ENCODE results near the gene PARP1.

The PARP1 gene

DNA sequence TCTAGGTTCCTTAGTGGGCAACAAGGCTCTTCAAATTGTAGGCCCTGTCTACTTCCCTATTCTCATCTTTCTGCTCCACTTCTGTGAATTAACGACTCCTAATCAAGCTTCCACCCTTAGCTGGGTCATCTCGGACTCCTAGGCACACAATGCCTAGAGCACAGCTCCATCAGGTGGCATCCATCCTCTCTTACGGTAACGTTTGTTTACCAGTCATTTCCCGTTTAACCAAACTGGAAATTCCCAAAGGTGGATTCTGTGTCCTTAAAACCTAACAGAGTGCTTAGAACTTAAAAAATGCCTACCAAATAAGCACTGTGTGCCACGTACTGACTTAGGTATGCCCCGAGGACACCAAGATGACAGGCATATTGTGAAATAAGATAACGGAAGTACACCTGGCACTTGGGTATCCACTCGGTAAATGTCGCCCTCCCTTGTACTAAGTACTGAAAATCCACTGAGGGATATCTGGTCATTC is 1.5 kb downstream of the PARP1 start:
- no peak overlapping the region for H3K27ac ChIP-seq
- H3K4me3 ChIP-seq = peak overlapping the region; percentile 92
- no peak for DNase-seq (ENCODE audit: low spot score)
- TF ChIP-seq, protein P1, sequence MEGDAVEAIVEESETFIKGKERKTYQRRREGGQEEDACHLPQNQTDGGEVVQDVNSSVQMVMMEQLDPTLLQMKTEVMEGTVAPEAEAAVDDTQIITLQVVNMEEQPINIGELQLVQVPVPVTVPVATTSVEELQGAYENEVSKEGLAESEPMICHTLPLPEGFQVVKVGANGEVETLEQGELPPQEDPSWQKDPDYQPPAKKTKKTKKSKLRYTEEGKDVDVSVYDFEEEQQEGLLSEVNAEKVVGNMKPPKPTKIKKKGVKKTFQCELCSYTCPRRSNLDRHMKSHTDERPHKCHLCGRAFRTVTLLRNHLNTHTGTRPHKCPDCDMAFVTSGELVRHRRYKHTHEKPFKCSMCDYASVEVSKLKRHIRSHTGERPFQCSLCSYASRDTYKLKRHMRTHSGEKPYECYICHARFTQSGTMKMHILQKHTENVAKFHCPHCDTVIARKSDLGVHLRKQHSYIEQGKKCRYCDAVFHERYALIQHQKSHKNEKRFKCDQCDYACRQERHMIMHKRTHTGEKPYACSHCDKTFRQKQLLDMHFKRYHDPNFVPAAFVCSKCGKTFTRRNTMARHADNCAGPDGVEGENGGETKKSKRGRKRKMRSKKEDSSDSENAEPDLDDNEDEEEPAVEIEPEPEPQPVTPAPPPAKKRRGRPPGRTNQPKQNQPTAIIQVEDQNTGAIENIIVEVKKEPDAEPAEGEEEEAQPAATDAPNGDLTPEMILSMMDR (IDR thresholded peaks at IDR 0.05) = no peak

GRCh38 chr1:226405411-226405988 is 2.4 kb downstream of the PARP1 start:
- DNase-seq (ENCODE audit: low spot score) = peak; percentile 24
- Histone ChIP-seq H3K27ac (no peak overlapping the region), H3K4me3 (no peak overlapping the region)
- TF ChIP-seq, protein P1 (IDR thresholded peaks at IDR 0.05) = no peak

DNA sequence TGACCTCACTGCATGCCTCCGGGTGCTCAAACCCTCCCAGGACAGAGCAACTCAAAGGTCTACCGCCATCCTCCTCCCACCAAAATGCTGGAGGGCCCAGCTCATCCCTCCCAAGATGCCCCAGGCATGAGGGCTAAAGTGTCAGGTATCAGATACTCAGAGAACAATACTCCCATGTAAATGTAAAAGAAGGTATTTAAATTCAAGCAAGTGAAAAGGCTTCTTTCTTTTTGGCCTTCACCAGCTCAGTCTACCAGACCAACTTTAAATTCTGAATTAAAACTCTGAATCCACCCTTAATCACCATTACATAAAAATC is 3.0 kb downstream of the PARP1 start:
- Histone ChIP-seq H3K27ac (no peak overlapping the region), H3K4me3 (no peak overlapping the region)
- no peak for DNase-seq (ENCODE audit: low spot score)
- TF ChIP-seq, protein P1 (IDR thresholded peaks at IDR 0.05) = no peak

DNA sequence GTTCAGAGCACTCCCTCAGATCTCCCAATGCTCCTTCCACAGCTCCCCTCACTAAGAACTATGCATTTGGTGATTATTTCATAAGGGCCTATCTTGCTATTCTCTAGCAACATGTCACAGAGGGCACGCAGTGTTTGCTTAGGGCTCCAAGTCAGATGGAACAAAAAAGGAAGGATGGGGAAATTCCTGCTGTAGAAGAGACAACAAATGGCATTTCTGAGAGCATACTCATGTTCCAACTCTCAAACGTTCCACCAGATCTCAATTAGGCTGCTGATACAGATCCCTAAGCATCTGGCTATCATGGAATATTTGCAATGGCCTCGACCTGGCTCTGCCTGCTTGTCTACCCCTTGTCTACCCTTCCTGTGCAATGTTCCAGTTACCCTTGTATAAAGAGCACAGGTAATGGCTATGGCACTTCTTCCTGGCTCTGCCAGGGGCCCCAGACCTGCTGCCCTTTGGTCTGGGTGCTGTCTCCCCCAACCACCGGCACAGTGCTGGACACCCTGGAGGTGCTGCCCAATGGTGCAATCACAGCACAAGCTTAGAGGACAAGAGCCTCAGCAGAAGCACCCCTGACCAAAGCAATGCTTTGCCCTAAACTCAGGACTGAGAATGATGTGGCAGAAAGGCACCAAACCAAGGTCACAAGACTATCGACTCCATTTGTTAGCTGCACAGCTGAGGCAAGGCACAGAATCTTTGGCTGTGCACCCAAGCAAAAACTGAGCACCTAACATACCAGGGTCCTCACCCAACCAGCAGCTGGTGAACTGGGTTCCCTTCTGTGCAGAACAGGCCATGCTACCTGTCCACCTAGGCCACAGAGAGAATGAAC is 3.6 kb downstream of the PARP1 start:
- DNase-seq (ENCODE audit: low spot score) = no peak
- Histone ChIP-seq H3K4me3 (no peak overlapping the region), H3K27ac (no peak overlapping the region)

DNA sequence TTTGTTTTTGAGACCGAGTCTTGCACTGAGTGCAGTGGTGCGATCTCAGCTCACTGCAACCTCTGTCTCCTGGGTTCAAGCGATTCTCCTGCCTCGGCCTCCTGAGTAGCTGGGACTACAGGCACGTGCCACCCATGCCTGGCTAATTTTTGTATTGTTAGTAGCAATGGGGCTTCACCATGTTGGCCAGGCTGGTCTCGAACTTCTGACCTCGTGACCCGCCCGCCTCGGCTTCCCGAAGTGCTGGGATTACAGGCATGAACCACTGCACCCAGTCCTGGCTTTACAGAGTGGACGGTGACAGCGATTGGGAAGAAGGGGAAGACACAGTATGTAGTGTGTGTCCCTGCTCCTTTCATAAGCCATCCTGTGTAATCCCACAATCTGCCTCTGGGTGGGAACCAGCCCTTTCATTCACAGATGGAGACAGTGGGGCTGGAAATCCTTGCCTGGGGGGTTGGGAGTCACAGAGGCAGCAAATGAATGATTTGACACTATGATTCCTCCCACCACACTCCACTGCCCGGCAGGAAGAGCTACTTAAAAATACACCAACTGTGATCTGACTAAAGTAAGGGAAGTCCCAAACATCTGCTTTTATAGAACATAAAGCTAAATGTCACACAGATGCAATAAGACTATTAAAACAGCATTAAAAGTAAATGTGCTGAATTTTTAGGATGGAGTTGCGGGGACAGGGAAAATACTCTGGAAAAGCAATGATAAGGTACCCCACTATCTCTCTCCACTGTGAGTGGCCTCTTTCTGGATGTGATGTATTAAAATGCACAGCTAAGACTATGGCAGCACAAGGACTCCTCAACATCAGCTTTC is 4.5 kb downstream of the PARP1 start:
- DNase-seq (ENCODE audit: low spot score) = no peak
- Histone ChIP-seq H3K4me3 (no peak overlapping the region), H3K27ac (no peak overlapping the region)
- TF ChIP-seq, protein P1 (IDR thresholded peaks at IDR 0.05) = no peak

More for the DNA sequence above, 3.6 kb downstream of the PARP1 start:
- TF ChIP-seq, protein P1 (IDR thresholded peaks at IDR 0.05) = no peak

DNA sequence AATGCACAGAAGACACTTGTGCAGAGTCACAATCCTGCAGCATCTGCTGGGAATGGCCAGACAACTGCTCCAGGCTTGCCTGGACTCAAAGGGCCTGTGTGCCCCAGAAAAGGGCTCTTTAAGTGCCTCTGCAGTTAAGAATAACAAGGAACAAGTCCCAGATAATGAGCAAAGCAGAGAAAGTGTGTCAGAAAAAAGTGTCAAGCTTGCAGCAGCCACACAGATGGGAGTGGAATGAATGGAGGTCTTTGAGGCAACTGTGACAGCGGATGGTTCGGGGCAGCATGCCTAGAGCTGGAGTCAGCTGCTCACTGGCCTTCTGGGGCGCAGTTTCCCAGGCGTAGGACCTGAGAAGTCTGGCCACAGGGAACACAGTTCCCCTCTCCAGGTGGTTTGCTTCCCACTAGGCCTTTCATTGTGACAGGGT is 5.1 kb downstream of the PARP1 start:
- no peak overlapping the region for H3K27ac ChIP-seq
- no peak for DNase-seq (ENCODE audit: low spot score)
- TF ChIP-seq, protein P1 (IDR thresholded peaks at IDR 0.05) = no peak
- H3K4me3 ChIP-seq = no peak overlapping the region

Measured in coronary artery (tissue), 2 donors.